ENCODE data around the gene OR1B1.
"Not testable (repeated sequence)": the region's sequence is repeated elsewhere in the genome, so short reads cannot be mapped to it uniquely, and the experiment has no call there.

OR1B1 gene

GRCh38 chr9:122583284-122583683 lies 74.1 kb downstream of the OR1B1 start, which contains the start of gene OR1L8:
Gene OR1L8, minus strand, starts transcription at chr9:122583384. Its CDS starts 14,907 bp downstream, at chr9:122568477.
- not testable (repeated sequence) for H3K27ac ChIP-seq (ENCODE audit: low read depth, low read length); H3K4me3 ChIP-seq (ENCODE audit: low read length); H3K27me3 ChIP-seq (ENCODE audit: insufficient read depth, low read length); H3K36me3 ChIP-seq (ENCODE audit: insufficient read depth, low read length); H3K4me1 ChIP-seq (ENCODE audit: insufficient read depth, low read length); H3K9ac ChIP-seq (ENCODE audit: low read depth, low read length)
- 91% methylated on average over 8 of the region's 8 CpGs for WGBS
- peaks cover 54% of the 10 kb centered on the region for H3K9me3 ChIP-seq (ENCODE audit: insufficient read depth, low read depth, low read length)

- H3K4me1 ChIP-seq (ENCODE audit: insufficient read depth, low read length), result no peaks in the 10 kb centered on the region
- 91% methylated on average over 3 of the region's 3 CpGs for WGBS
- no peaks in the 10 kb centered on the region for H3K36me3 ChIP-seq (ENCODE audit: insufficient read depth, low read length)
- H3K9me3 ChIP-seq (ENCODE audit: insufficient read depth, low read depth, low read length), result peaks cover 66% of the 10 kb centered on the region
- H3K27ac ChIP-seq (ENCODE audit: low read depth, low read length), result no peak overlapping the region
- H3K9ac ChIP-seq (ENCODE audit: low read depth, low read length), result no peak overlapping the region
- H3K27me3 ChIP-seq (ENCODE audit: insufficient read depth, low read length), result no peaks in the 10 kb centered on the region
- H3K4me3 ChIP-seq (ENCODE audit: low read length), result no peak overlapping the region
These were observed 77.1 kb downstream of the OR1B1 start for GRCh38 chr9:122580360-122580759.

GRCh38 chr9:122579874-122580273 lies 77.6 kb downstream of the OR1B1 start:
- Histone ChIP-seq H3K36me3 (ENCODE audit: insufficient read depth, low read length) (no peaks in the 10 kb centered on the region), H3K4me3 (ENCODE audit: low read length) (no peak overlapping the region), H3K9me3 (ENCODE audit: insufficient read depth, low read depth, low read length) (peaks cover 67% of the 10 kb centered on the region), H3K9ac (ENCODE audit: low read depth, low read length) (no peak overlapping the region), H3K27ac (ENCODE audit: low read depth, low read length) (no peak overlapping the region), H3K27me3 (ENCODE audit: insufficient read depth, low read length) (no peaks in the 10 kb centered on the region), H3K4me1 (ENCODE audit: insufficient read depth, low read length) (no peaks in the 10 kb centered on the region)
- WGBS, result 66% methylated on average over 5 of the region's 5 CpGs

Data from HUES64 (cell line).